SK-N-SH (cell line): ENCODE data around the gene WWTR1. TPM values are rescaled to one million over a fixed set of nuclear protein-coding genes. Genes with fewer than 3 reads are reported as not detected.

Experiments
- CTCF ChIA-PET: fragments of 300-600, 350-600 bp; formaldehyde crosslinking; extraction: SDS; loops from one replicate; lab custom pipeline; 2021; lab: Yijun Ruan, JAX
- POLR2A ChIA-PET: fragments of 350-600 bp; sonication (Branson Sonifier 250); formaldehyde crosslinking; extraction: SDS; loops from one replicate; lab custom pipeline; 2020; ENCODE audit warnings: antibody characterized with exemption, inconsistent platforms; lab: Yijun Ruan, JAX
- DNase-seq: peaks from one replicate; pipeline ENCODE4 v3.0.0; 2012
- H2AFZ ChIP-seq: fragments of 200-600 bp; sonication (generic); 2 replicates; pipeline ENCODE4 v1.8.1; 2016; ENCODE audit warnings: antibody characterized with exemption, mild to moderate bottlenecking, low read depth
- H3F3A ChIP-seq: fragments of 200-600 bp; sonication (generic); replicated peaks from 2 replicates; pipeline ENCODE3; 2016; ENCODE audit warnings: antibody characterized with exemption, mild to moderate bottlenecking; ENCODE audit not compliant: insufficient read depth
- H3K27ac ChIP-seq, 2 experiments: fragments of 200-500 bp in 1 of 2; fragments of 200-600 bp in 1 of 2; sonication (Bioruptor generic) in 1 of 2; sonication (generic), shearing (Covaris generic) in 1 of 2; 2 replicates each; pipeline versions ENCODE4 v1.5.1 to v1.6.1; 2014 to 2016; ENCODE audit warnings: low read depth in 2 of 2, inconsistent platforms in 1 of 2, low read length in 1 of 2, mild to moderate bottlenecking in 1 of 2, mixed read lengths in 1 of 2
- H3K27me3 ChIP-seq: fragments of 200-600 bp; sonication (generic), shearing (Covaris generic); 2 replicates; pipeline ENCODE4 v1.6.1; 2016; ENCODE audit warnings: mixed run types; ENCODE audit not compliant: insufficient read depth
- H3K36me3 ChIP-seq, 2 experiments: fragments of 200-500 bp in 1 of 2; fragments of 200-600 bp in 1 of 2; sonication (Bioruptor generic) in 1 of 2; sonication (generic) in 1 of 2; replicated peaks in 1 of 2; 2 replicates each; pipeline versions ENCODE3 to v1.5.1; 2014 to 2016; ENCODE audit warnings: low read length in 1 of 2, mild to moderate bottlenecking in 1 of 2; ENCODE audit not compliant: insufficient read depth in 2 of 2, control insufficient read depth in 1 of 2
- H3K4me1 ChIP-seq, 2 experiments: fragments of 200-500 bp in 1 of 2; fragments of 200-600 bp in 1 of 2; sonication (Bioruptor generic) in 1 of 2; sonication (generic), shearing (Covaris generic) in 1 of 2; 2 replicates each; pipeline versions ENCODE4 v1.5.1 to v1.6.1; 2014 to 2016; ENCODE audit warnings: low read depth in 1 of 2, low read length in 1 of 2, mixed run types in 1 of 2; ENCODE audit not compliant: insufficient read depth in 2 of 2, control insufficient read depth in 1 of 2
- H3K4me2 ChIP-seq: fragments of 200-600 bp; sonication (generic), shearing (Covaris generic); 2 replicates; pipeline ENCODE4 v1.6.1; 2017; ENCODE audit warnings: mixed run types
- H3K4me3 ChIP-seq, 2 experiments: fragments of 200-500 bp in 1 of 2; fragments of 200-600 bp in 1 of 2; sonication (Bioruptor generic) in 1 of 2; sonication (generic), shearing (Covaris generic) in 1 of 2; 2 replicates each; pipeline versions ENCODE4 v1.5.1 to v1.8.1; 2014 to 2016; ENCODE audit warnings: low read depth in 2 of 2, inconsistent platforms in 1 of 2, low read length in 1 of 2, mild to moderate bottlenecking in 1 of 2, mixed read lengths in 1 of 2, moderate library complexity in 1 of 2
- H3K79me2 ChIP-seq: fragments of 200-600 bp; sonication (generic); 2 replicates; pipeline ENCODE4 v1.8.1; 2017; ENCODE audit warnings: mild to moderate bottlenecking; ENCODE audit not compliant: insufficient read depth
- H3K9ac ChIP-seq: fragments of 200-600 bp; sonication (generic); 2 replicates; pipeline ENCODE4 v1.6.1; 2017; ENCODE audit warnings: mixed run types
- H3K9me2 ChIP-seq: fragments of 200-600 bp; sonication (generic); 2 replicates; pipeline ENCODE4 v1.6.1; 2017; ENCODE audit warnings: mixed run types
- H3K9me3 ChIP-seq: fragments of 200-600 bp; sonication (generic); 2 replicates; pipeline ENCODE4 v1.6.1; 2017; ENCODE audit warnings: mixed run types, mild to moderate bottlenecking, moderate library complexity
- H4K20me1 ChIP-seq: fragments of 200-600 bp; sonication (generic); 2 replicates; pipeline ENCODE4 v1.6.1; 2017; ENCODE audit warnings: mild to moderate bottlenecking, mixed run types; ENCODE audit not compliant: insufficient read depth
- CHD2 ChIP-seq: fragments of 150-350 bp; IDR thresholded peaks from 2 replicates; pipeline ENCODE4 v1.6.1; 2018; ENCODE audit warnings: low read length; ENCODE audit not compliant: partially characterized antibody
- CTCF ChIP-seq: fragments of 200-600 bp; sonication (generic); IDR thresholded peaks from 2 replicates; pipeline ENCODE4 v1.6.1; 2017; ENCODE audit warnings: antibody characterized with exemption, mild to moderate bottlenecking, moderate library complexity
- ELF1 ChIP-seq: IDR thresholded peaks from 2 replicates; pipeline ENCODE4 v1.4.0; 2012
- EP300 ChIP-seq, 2 experiments: IDR thresholded peaks; 2 replicates each; pipeline versions ENCODE4 v1.4.0 to v1.6.1; 2012; ENCODE audit warnings: borderline replicate concordance in 1 of 2, low read depth in 1 of 2, low read length in 1 of 2
- FOSL2 ChIP-seq: IDR thresholded peaks from 2 replicates; pipeline ENCODE4 v1.4.0; 2012; ENCODE audit warnings: low read depth, mild to moderate bottlenecking, moderate library complexity, borderline replicate concordance
- GABPA ChIP-seq: IDR thresholded peaks from 2 replicates; pipeline ENCODE4 v1.4.0; 2012; ENCODE audit warnings: low read depth, mild to moderate bottlenecking
- JUND ChIP-seq: IDR thresholded peaks from 2 replicates; pipeline ENCODE4 v1.4.0; 2012
- MAX ChIP-seq: IDR thresholded peaks from 2 replicates; pipeline ENCODE4 v1.4.0; 2012; ENCODE audit warnings: low read depth
- MEF2A ChIP-seq: IDR thresholded peaks from 2 replicates; pipeline ENCODE4 v1.4.0; 2012; ENCODE audit warnings: low read depth, borderline replicate concordance
- MXI1 ChIP-seq: IDR thresholded peaks from 2 replicates; pipeline ENCODE4 v1.6.1; 2012; ENCODE audit warnings: mild to moderate bottlenecking, low read depth, low read length, improper control_type of control experiment
- NFIC ChIP-seq: IDR thresholded peaks from 2 replicates; pipeline ENCODE4 v1.4.0; 2012; ENCODE audit warnings: borderline replicate concordance
- NRF1 ChIP-seq: IDR thresholded peaks from 2 replicates; pipeline ENCODE4 v1.6.1; 2012; ENCODE audit warnings: low read depth, mild to moderate bottlenecking, low read length
- RAD21 ChIP-seq: IDR thresholded peaks from 2 replicates; pipeline ENCODE4 v1.6.1; 2012; ENCODE audit warnings: mild to moderate bottlenecking, low read length
- SMC3 ChIP-seq: IDR thresholded peaks from 2 replicates; pipeline ENCODE4 v1.6.1; 2012; ENCODE audit warnings: low read depth, low read length, improper control_type of control experiment
- USF1 ChIP-seq: IDR thresholded peaks from 2 replicates; pipeline ENCODE4 v1.4.0; 2012; ENCODE audit warnings: low read depth, borderline replicate concordance
- WGBS: methylation state at CpG from one replicate; pipeline ENCODE4 v1.1.6; 2017; ENCODE audit warnings: low lambda C conversion rate; 5-methylcytosine and 5-hydroxymethylcytosine counted together
- polyA plus RNA-seq, 3 experiments: library from polyadenylated mRNA; depleted of rRNA; stranded (reverse); fragments of >200 nt; gene quantifications; 2 replicates each; pipeline ENCODE4 v1.2.3, GENCODE V29; 2012

The WWTR1 gene
- polyA plus RNA-seq, 1 of the 3 experiments (the other 2 are of a cell fraction), result 60.6 TPM

GRCh38 chr3:149495581-149496125 is 162.2 kb downstream of the WWTR1 start (continued):
- TF ChIP-seq CTCF, result no peak
- TF ChIP-seq, all 33 proteins: peak for 0

- WGBS, result 78% methylated on average over 6 of the region's 6 CpGs
- Histone ChIP-seq H3K79me2 (no peaks in the 10 kb centered on the region), H3K9me2 (no peaks in the 10 kb centered on the region), H3K27ac (no peak overlapping the region), H3K9me3 (no peaks in the 10 kb centered on the region), H3F3A (peaks cover 7% of the 10 kb centered on the region), H4K20me1 (no peaks in the 10 kb centered on the region), H3K4me1 (peaks cover 0 to 4% of the 10 kb centered on the region in 2 experiments; a peak in 2 of 4 replicates), H2AFZ (no peak overlapping the region), H3K4me2 (peak overlapping the region; percentile 14), H3K36me3 (no peaks in the 10 kb centered on the region), H3K4me3 (no peak overlapping the region), H3K27me3 (no peaks in the 10 kb centered on the region), H3K9ac (no peak overlapping the region)
- TF ChIP-seq SMC3 (no peak), CHD2 (no peak), NRF1 (no peak), NFIC (no peak), EP300 (IDR thresholded peaks at IDR 0.05; ENCODE audit: borderline replicate concordance in 1 of 2, low read depth in 1 of 2, low read length in 1 of 2) (no peak), FOSL2 (peak; percentile 62; the same call in 1 of the 2 replicates), RAD21 (no peak), GABPA (no peak), ELF1 (no peak), MAX (no peak), MEF2A (no peak), JUND (peak; percentile 56; the same call in 1 of the 2 replicates), MXI1 (no peak), USF1 (no peak)
- ChIA-PET CTCF (interaction anchor here (0.6 to 2.5 kb wide), 10 partner anchors 9 to 1445 kb away, joined by 3 to 13 read pairs (median 4); partner anchors contain the start of gene COMMD2), POLR2A (no interaction called here)
- DNase-seq, result no peak
These were observed 162.9 kb downstream of the WWTR1 start for GRCh38 chr3:149494759-149495580.
